NK-92 (cell line): Measurements from ENCODE around the gene RAB23.

Experiments used
- DNase-seq: peaks from one replicate; lab custom pipeline; 2025; ENCODE audit not compliant: unreplicated experiment; lab: John Stamatoyannopoulos, UW

RAB23 gene

GRCh38 chr6:57138026-57138425 is 84.1 kb downstream of the RAB23 start:
- no peak for DNase-seq

- DNase-seq = no peak
These were observed 84.8 kb downstream of the RAB23 start for GRCh38 chr6:57137350-57137749.
